GM12891 (cell line): ENCODE measurements around the gene CERS6.

Source experiments
- PAX5 ChIP-seq: IDR thresholded peaks from 2 replicates; pipeline ENCODE4 v1.6.1; 2011; ENCODE audit warnings: low read length, moderate library complexity, mild to moderate bottlenecking; ENCODE audit not compliant: insufficient read depth, severe bottlenecking
- POLR2A ChIP-seq: IDR thresholded peaks from 2 replicates; pipeline ENCODE4 v1.6.1; 2011; ENCODE audit warnings: low read depth, low read length, control low read depth
- POLR2AphosphoS5 ChIP-seq: IDR thresholded peaks from 2 replicates; pipeline ENCODE4 v1.6.1; 2011; ENCODE audit warnings: low read depth, low read length, control low read depth
- TAF1 ChIP-seq: IDR thresholded peaks from 2 replicates; pipeline ENCODE4 v1.6.1; 2011; ENCODE audit warnings: low read depth, low read length, control low read depth

GRCh38 chr2:168620554-168620953 is 164.5 kb downstream of the CERS6 start:
- no peak for TF ChIP-seq POLR2A
- TF ChIP-seq TAF1, result no peak
- no peak for TF ChIP-seq PAX5
- no peak for TF ChIP-seq POLR2AphosphoS5
